Measurements from ENCODE around the gene DSC1. TPM values are rescaled to one million over a fixed set of nuclear protein-coding genes. Genes with fewer than 3 reads are reported as not detected.

The DSC1 gene
- total and polyA plus RNA-seq, 2 of the 13 experiments (the other 11 are each of a cell fraction or from before 2014, with no cell fraction given), result not detected

- DNase-seq (ENCODE audit: low spot score) (peak; percentile 63), FAIRE-seq (no peak), ATAC-seq (peak; percentile 79)
- H3K9ac ChIP-seq (ENCODE audit: insufficient read depth, low read depth, low read length), result no peak overlapping the region
- BruUV-seq (replicated peaks), result no TSS peak
- H3K4me1 ChIP-seq (ENCODE audit: insufficient read depth, low read length), result peaks cover 25% of the 10 kb centered on the region
- H3K79me2 ChIP-seq (ENCODE audit: insufficient read depth, low read length), result no peaks in the 10 kb centered on the region
- no peaks in the 10 kb centered on the region for H3K36me3 ChIP-seq (replicated peaks in 1 of 2; ENCODE audit: control insufficient read depth in 1 of 2, insufficient read depth in 2 of 2, low read length in 2 of 2)
- no peak overlapping the region for H3K27ac ChIP-seq (ENCODE audit: extremely low read length, insufficient read depth, low read length)
- intact Hi-C loops (cut with micrococcal nuclease; ENCODE audit: unreplicated experiment) (no loop called here), in situ Hi-C loops (cut with HindIII; ENCODE audit: extremely low pct_ligation_motif_present, low pct_unique_long_range_greater_than_20kb) (no loop called here)
- H2AFZ ChIP-seq (ENCODE audit: low read length), result no peak overlapping the region
- TF ChIP-seq FOSL2 (CRISPR knock-in tag; IDR thresholded peaks at IDR 0.05) (0 out of 2 replicates have a peak, but pooled peaks have one; percentile 25), EP300 (IDR thresholded peaks at IDR 0.05; ENCODE audit: low read depth in 2 of 2, low read length in 2 of 2) (peak in 1 of 2 experiments; percentile 62; a peak in 1 of 4 replicates), EP300 (CRISPR knock-in tag; IDR thresholded peaks at IDR 0.05; ENCODE audit: borderline replicate concordance) (no peak), SOX6 (IDR thresholded peaks at IDR 0.05) (no peak), SOX6 (CRISPR knock-in tag; IDR thresholded peaks at IDR 0.05) (0 out of 2 replicates have a peak, but pooled peaks have one; percentile 12), ZBTB8A (CRISPR knock-in tag; IDR thresholded peaks at IDR 0.05; ENCODE audit: borderline replicate concordance, low read depth) (no peak), ZBTB3 (CRISPR knock-in tag; IDR thresholded peaks at IDR 0.05; ENCODE audit: borderline replicate concordance, low read depth) (no peak), NFYC (CRISPR knock-in tag; IDR thresholded peaks at IDR 0.05) (no peak), ARID5B (CRISPR knock-in tag; IDR thresholded peaks at IDR 0.05) (peak; percentile 69), FOXA3 (CRISPR knock-in tag; IDR thresholded peaks at IDR 0.05) (peak; percentile 10; the same call in 1 of the 2 replicates), RARA (CRISPR knock-in tag; IDR thresholded peaks at IDR 0.05) (peak; percentile 85), HMG20A (CRISPR knock-in tag; IDR thresholded peaks at IDR 0.05; ENCODE audit: borderline replicate concordance) (peak; percentile 43; the same call in 1 of the 2 replicates), SOX5 (CRISPR knock-in tag; IDR thresholded peaks at IDR 0.05; ENCODE audit: borderline replicate concordance) (peak; percentile 58; the same call in 1 of the 2 replicates), SOX13 (IDR thresholded peaks at IDR 0.05) (no peak), SOX13 (CRISPR knock-in tag; conservative IDR thresholded peaks at IDR 0.05 in 1 of 2, IDR thresholded peaks at IDR 0.05 in 1 of 2) (peak in 1 of 2 experiments; percentile 58; a peak in 1 of 4 replicates)
- TF ChIP-seq, protein P1, sequence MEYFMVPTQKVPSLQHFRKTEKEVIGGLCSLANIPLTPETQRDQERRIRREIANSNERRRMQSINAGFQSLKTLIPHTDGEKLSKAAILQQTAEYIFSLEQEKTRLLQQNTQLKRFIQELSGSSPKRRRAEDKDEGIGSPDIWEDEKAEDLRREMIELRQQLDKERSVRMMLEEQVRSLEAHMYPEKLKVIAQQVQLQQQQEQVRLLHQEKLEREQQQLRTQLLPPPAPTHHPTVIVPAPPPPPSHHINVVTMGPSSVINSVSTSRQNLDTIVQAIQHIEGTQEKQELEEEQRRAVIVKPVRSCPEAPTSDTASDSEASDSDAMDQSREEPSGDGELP (IDR thresholded peaks at IDR 0.05; ENCODE audit: borderline replicate concordance, low read depth), result 0 out of 2 replicates have a peak, but pooled peaks have one; percentile 21
- TF ChIP-seq, protein P2, sequence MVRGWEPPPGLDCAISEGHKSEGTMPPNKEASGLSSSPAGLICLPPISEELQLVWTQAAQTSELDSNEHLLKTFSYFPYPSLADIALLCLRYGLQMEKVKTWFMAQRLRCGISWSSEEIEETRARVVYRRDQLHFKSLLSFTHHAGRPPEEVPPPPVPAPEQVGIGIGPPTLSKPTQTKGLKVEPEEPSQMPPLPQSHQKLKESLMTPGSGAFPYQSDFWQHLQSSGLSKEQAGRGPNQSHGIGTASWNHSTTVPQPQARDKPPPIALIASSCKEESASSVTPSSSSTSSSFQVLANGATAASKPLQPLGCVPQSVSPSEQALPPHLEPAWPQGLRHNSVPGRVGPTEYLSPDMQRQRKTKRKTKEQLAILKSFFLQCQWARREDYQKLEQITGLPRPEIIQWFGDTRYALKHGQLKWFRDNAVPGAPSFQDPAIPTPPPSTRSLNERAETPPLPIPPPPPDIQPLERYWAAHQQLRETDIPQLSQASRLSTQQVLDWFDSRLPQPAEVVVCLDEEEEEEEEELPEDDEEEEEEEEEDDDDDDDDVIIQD (CRISPR knock-in tag; IDR thresholded peaks at IDR 0.05; ENCODE audit: low read depth), result peak; percentile 17; the same call in 1 of the 2 replicates
- no peak overlapping the region for H3K4me3 ChIP-seq (replicated peaks in 1 of 3; ENCODE audit: insufficient read depth in 1 of 3, low read depth in 2 of 3, low read length in 3 of 3)
- CTCF ChIA-PET (ENCODE audit: low intra/inter-chr PET ratio, low total read pairs), result no interaction called here
- no peaks in the 10 kb centered on the region for H4K20me1 ChIP-seq (ENCODE audit: insufficient read depth, low read length)
- H3K4me2 ChIP-seq (ENCODE audit: low read depth, low read length), result peak overlapping the region; percentile 16; the same call in 1 of the 2 replicates
- H3K27me3 ChIP-seq (ENCODE audit: control insufficient read depth in 1 of 2, insufficient read depth in 2 of 2, low read length in 2 of 2), result no peaks in the 10 kb centered on the region
- POLR2A ChIA-PET, result interaction anchor here (1.4 kb wide), 1 partner anchor 60 kb away, joined by 5 read pairs; no protein-coding TSS in a partner anchor
- H3K9me3 ChIP-seq (ENCODE audit: low read length), result no peaks in the 10 kb centered on the region
- WGBS (ENCODE audit: low lambda C conversion rate), result 45% methylated on average over 4 of the region's 4 CpGs
Observed at GRCh38 chr18:31185186-31185950, 22.7 kb upstream of the DSC1 start.

Measured in HepG2 (cell line).